NCI-H1417 treated with DMSO at 0.1 percent for 48 hours (cell line): ENCODE data around the gene ATP5PO.
"Not testable (repeated sequence)": the region's sequence is repeated elsewhere in the genome, so short reads cannot be mapped to it uniquely, and the experiment has no call there.

Experiments
- DNase-seq: peaks from one replicate; lab custom pipeline; 2025; lab: John Stamatoyannopoulos, UW

The ATP5PO gene

GRCh38 chr21:33867868-33868267, 47.7 kb downstream of the ATP5PO start:
- not testable (repeated sequence) for DNase-seq

DNA sequence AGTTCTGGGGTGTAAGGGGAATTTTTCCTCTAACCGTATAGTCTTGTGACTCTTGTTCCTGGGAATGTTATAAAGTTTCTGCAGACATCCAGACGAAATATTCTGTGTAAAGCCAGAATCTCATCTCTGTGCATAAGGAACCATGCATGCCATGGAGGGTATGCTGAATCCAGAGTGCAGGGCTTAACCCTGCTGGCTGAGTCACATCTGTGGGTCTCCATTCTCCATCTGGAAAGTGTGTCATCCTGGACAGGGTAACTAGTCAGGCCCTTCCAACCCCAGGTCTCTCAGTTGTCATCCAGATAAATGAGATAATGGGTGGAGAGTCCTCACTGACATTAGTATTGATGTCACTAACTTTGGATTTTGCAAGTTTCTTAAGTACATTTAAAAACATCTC, 48.8 kb downstream of the ATP5PO start:
- no peak for DNase-seq

DNA sequence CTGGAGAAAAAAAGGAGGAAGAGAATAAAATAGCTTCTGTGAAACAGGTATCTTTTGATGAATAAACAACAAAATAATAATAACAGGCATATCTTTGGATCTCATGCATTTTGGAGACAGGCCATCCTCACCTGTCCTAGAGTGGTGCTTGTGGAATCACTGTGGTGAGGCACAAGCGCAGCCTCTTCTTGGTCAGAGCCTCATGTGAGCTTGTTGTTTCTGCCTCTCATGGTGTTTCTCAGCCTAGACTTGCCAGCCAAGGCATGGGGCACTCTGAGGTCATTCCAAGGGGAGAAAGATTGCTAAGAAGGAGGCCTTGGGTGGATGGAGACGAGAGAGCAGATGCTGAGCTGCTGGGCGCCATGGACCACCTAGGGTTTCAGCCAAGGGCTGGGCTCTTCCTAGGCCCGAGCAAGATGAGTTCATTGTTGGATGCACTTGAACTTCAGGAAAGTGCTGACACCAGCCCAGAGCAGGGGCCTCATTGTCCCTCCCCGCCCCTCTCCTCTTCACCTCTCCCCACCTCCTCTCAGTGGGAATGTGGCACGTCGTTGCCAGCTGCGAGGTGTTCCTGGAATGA, 49.5 kb downstream of the ATP5PO start:
- no peak for DNase-seq

- DNase-seq = no peak
Measured at GRCh38 chr21:33865176-33865575, 50.4 kb downstream of the ATP5PO start.

DNA sequence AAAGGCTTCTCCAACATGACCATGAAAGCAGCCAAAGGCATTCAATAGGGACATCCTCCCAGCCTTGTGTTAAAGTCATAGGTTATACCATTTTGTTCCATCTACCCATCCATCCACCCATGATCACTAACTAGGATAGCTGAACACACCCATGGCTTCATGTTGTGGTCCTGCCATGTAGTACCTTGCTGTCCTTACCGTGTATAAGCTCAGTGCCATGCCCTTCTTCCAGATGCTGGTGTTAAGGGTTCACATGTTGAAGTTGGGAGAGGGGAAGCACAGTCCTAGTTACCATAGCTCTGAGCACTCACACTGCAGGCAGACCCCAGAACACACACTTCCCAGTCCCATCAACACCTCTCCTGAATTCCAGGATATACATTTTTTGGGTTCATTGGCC, 51.5 kb downstream of the ATP5PO start:
- DNase-seq = no peak

- not testable (repeated sequence) for DNase-seq
Measured at GRCh38 chr21:33863191-33863590, 52.4 kb downstream of the ATP5PO start.

- DNase-seq = no peak
Measured at GRCh38 chr21:33861125-33861524, 54.5 kb downstream of the ATP5PO start.

DNA sequence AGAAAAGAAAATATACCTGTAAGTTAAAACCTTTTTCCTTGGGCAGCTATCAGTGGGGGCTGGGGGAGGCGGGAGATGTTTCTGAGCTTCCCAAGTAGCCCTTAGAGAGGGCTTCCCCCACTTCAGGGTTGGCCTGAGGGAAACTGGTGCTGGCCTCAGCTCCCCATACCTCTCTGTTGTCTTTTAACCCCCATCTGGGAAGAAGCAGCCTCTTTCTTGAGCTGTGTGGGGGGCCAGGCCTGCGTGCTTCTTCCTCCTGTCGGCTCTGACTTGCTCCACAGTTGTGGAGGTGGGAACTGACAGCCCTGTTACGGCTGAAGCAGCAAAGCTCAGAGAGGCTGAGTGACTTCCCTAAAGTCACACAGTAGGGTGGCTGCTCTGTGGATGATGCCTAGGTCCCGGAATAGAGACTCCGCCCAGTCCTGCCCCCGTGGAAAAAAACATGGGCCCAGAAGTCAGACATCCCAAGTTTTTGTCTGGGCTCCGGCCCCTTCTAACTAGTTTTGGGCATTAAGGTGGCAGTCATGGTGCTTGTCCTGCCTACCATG, 55.2 kb downstream of the ATP5PO start:
- DNase-seq = no peak

DNA sequence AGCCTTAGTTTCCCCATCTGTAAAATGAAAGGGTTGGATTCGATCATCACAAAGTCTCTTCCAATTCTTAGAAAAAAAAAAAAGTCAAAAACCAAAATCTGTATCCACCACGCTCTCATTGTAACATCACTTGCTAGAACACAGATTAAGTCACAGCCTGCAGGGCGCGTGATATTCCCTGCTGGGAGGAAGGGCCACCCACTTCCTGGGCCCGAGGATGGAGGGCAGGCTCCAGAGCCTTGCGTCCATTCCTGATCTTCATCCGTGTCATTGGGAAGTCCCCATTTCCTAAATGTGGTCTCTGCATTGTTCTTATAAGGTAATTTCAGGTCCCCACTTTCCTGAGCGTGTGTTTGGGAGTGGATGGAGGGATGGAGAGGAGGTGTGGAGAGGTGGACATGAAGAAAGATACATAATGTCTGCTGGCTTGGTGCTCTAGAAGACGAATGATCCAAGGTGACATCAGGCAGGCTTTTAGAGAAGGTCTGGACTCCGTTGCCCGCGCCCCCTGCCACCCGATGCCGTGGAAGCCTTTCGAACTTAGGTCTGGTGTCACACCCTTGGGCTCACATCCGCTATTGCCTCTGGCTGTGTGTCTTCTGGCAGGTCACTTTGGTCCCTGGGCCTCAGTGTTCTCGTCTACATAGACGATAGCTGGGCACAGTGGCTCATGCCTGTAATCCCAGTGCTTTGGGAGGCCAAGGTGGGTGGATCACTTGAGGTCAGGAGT, 56.1 kb downstream of the ATP5PO start:
- DNase-seq = no peak

DNA sequence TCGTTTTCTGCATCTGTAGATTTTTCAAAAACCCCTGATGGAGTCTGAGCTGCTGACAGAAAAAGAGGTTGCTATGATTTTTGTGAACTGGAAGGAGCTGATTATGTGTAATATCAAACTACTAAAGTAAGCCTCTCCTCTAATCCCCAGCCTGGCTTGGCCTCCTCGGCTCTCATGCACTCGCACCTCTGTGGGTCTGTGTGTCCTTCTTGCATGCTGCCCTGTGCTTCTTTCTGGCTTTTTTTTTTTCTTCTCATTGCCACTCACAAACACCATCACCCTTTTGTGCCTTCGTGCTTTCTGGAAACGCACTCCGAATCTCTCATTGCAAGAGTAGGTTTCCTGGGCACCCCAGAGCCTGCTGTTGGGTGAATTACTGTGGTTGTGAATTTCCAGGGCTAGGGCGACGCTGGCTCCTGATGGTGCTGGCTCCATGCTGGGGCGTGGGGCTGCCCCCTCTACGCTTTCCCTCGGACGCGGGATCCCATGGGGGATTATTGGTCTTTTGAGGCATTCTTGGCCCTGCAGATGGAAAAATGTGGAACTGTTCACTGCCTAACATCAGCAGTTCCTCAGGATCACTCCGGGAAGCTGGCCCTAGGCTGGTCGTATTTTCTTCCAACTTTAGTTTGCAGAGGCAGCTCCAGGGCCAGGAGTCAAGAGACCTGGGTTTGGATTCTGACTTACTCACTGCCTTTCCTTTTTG, 56.8 kb downstream of the ATP5PO start:
- DNase-seq = no peak

DNA sequence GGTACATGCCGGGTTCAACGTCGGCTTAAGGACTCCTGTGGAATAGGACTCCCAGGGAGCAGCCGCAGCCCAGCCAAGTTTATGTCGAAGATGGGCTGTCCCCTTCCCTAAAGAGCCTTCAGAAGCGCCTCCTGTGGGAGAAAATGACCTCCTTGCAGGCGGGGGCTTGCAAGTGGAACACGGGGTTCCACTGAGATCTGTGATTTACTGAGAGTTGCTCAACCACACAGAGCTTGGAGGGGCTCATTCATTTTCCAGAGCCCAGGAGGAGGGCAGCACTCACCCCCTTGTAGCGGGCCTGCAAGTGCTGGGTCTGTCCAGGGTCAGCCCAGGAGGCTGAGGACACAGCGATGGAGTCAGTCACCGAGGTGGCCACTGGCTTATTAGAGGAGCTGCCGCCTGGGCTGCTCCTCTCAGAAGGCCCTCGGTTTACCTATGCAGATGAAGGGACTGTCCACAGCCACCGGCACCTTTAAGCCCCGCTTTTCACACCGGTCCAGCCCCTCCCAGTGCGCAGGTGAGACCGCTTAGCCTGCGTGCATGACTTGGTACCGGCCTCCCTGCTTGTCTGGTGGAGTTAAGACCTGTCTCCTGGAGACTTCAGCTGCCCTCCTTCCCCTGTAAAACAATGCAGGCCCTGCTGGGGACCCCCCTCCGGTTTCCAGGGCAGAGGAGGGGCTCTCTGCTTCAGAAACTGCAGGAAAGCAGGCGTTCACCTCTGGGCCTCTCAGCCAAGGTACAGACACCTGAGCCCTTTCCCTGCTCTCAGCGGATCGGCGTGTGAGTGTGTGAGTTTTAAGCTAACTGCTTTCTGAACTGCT, 57.5 kb downstream of the ATP5PO start:
- no peak for DNase-seq

DNA sequence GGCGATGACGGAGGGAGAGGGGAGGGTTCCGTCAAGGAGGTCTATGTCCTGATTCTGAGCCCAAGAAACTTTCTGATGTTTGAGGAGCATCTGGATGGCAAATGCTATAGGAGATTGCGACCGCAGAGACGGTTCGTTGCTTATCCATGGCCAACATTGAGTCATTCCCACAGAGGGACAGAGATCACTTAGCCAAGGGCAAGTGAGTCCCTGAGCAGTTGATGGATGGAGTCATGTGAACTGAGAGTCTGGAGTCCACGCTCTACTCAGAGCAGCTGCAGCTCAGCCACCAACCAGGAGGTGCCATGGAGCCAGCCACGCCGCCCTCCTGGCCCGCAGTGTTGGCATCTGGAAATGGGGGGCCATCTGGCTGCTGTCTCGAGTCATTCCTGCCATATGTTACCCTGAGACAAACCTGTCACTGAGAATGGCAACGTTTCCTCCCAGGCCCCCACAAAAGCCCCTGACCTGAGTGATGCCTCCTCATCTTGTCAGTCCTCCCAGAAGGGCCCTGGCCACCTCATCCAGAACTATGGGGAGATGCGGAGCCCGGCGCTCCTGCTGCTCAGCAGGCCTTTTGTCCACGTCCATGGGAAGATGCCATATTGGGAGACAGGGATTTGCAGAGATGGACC, 58.6 kb downstream of the ATP5PO start:
- DNase-seq = no peak

- no peak for DNase-seq
Measured at GRCh38 chr21:33855190-33855589, 60.4 kb downstream of the ATP5PO start.

DNA sequence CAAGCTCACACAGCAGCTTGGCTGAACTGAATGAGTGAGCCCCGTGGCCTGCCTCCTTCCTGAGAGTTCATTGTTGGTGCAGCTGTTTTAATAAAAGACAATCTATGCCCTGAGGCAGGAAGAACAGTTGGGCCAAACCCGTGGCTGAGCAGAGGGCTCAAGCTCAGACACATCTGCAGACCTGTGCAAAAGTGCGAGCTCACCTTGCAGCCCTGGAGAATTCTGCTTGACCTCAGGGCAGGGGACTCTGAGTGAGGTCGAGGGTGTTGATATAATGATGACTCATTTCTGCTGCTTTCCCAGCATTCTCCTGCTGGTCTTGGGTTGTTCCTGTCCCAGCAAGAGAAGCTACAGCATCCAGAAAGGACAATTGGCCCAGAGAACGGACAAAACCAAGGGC, 61.0 kb downstream of the ATP5PO start:
- DNase-seq = no peak
